GM23338 (cell line): ENCODE results near the gene CNKSR1. TPM values are rescaled to one million over a fixed set of nuclear protein-coding genes. Genes with fewer than 3 reads are reported as not detected.

Source experiments
- ATAC-seq: fragments of 200-7000 bp; cut with Tn5 transposase; 3 replicates; pipeline ENCODE4 v1.9.1; 2020
- DNase-seq: peaks from one replicate; pipeline ENCODE4 v3.0.0-alpha.2; 2015; ENCODE audit warnings: low spot score
- H2AFZ ChIP-seq: fragments of 200-600 bp; sonication (generic); 2 replicates; pipeline ENCODE4 v1.8.0; 2016; ENCODE audit warnings: antibody characterized with exemption, mild to moderate bottlenecking, moderate library complexity
- H3F3A ChIP-seq: fragments of 200-600 bp; sonication (generic); replicated peaks from 2 replicates; pipeline ENCODE4 v1.8.0; 2017; ENCODE audit warnings: antibody characterized with exemption, mixed run types, low read depth
- H3K27ac ChIP-seq: fragments of 200-600 bp; sonication (generic); 2 replicates; pipeline ENCODE4 v1.6.1; 2016; ENCODE audit warnings: low read depth
- H3K27me3 ChIP-seq: fragments of 200-600 bp; sonication (generic); 2 replicates; pipeline ENCODE4 v1.8.0; 2016; ENCODE audit warnings: mild to moderate bottlenecking, mixed run types, moderate library complexity; ENCODE audit not compliant: insufficient read depth
- H3K36me3 ChIP-seq: fragments of 200-600 bp; sonication (generic); 2 replicates; pipeline ENCODE4 v1.8.0; 2016; ENCODE audit warnings: mild to moderate bottlenecking; ENCODE audit not compliant: insufficient read depth
- H3K4me1 ChIP-seq: fragments of 200-600 bp; sonication (generic); 2 replicates; pipeline ENCODE4 v1.8.0; 2016; ENCODE audit warnings: mild to moderate bottlenecking, moderate library complexity; ENCODE audit not compliant: insufficient read depth
- H3K4me2 ChIP-seq: fragments of 200-600 bp; sonication (generic); 2 replicates; pipeline ENCODE4 v1.7.1; 2017; ENCODE audit warnings: mixed run types
- H3K4me3 ChIP-seq: fragments of 200-600 bp; sonication (generic); 2 replicates; pipeline ENCODE4 v1.6.1; 2016; ENCODE audit warnings: mixed run types
- H3K79me2 ChIP-seq: fragments of 200-600 bp; sonication (generic); replicated peaks from 2 replicates; pipeline ENCODE4 v1.8.0; 2017; ENCODE audit warnings: mild to moderate bottlenecking; ENCODE audit not compliant: insufficient read depth
- H3K9me2 ChIP-seq: fragments of 200-600 bp; sonication (generic); 2 replicates; pipeline ENCODE4 v1.8.0; 2017; ENCODE audit not compliant: insufficient read depth
- H4K20me1 ChIP-seq: fragments of 200-600 bp; sonication (generic); replicated peaks from 2 replicates; pipeline ENCODE4 v1.8.0; 2017; ENCODE audit warnings: mild to moderate bottlenecking; ENCODE audit not compliant: insufficient read depth
- H3K27ac Mint-ChIP-seq: 2 replicates; pipeline ENCODE4 v1.8.0; 2020; ENCODE audit warnings: inconsistent platforms, mild to moderate bottlenecking, moderate library complexity, mixed read lengths
- H3K27me3 Mint-ChIP-seq: 3 replicates; pipeline ENCODE4 v1.8.0; 2022; ENCODE audit warnings: low read depth, mild to moderate bottlenecking, moderate library complexity, mixed read lengths, inconsistent platforms; ENCODE audit not compliant: insufficient read depth, poor library complexity
- H3K36me3 Mint-ChIP-seq: 3 replicates; pipeline ENCODE4 v1.8.0; 2021; ENCODE audit warnings: low read depth, mild to moderate bottlenecking, inconsistent platforms, moderate library complexity, mixed read lengths
- H3K4me1 Mint-ChIP-seq: 3 replicates; pipeline ENCODE4 v1.8.0; 2020; ENCODE audit warnings: mild to moderate bottlenecking, inconsistent platforms, mixed read lengths
- H3K4me3 Mint-ChIP-seq: 3 replicates; pipeline ENCODE4 v1.8.0; 2021; ENCODE audit warnings: moderate library complexity, mild to moderate bottlenecking, inconsistent platforms, mixed read lengths
- H3K9me3 Mint-ChIP-seq: 3 replicates; pipeline ENCODE4 v1.8.0; 2020; ENCODE audit warnings: moderate library complexity, mild to moderate bottlenecking, inconsistent platforms, mixed read lengths
- EZH2 ChIP-seq: fragments of 200-600 bp; sonication (generic); IDR thresholded peaks from one replicate; pipeline ENCODE4 v1.8.0; 2017; ENCODE audit warnings: antibody characterized with exemption, mild to moderate bottlenecking, low read depth; ENCODE audit not compliant: unreplicated experiment
- EZH2phosphoT487 ChIP-seq: fragments of 200-600 bp; sonication (generic); IDR thresholded peaks from one replicate; pipeline ENCODE4 v1.8.1; 2018; ENCODE audit warnings: antibody characterized with exemption; ENCODE audit not compliant: unreplicated experiment
- JUNB ChIP-seq: IDR thresholded peaks from one replicate; pipeline ENCODE4 v1.6.1; 2016; ENCODE audit warnings: antibody characterized with exemption; ENCODE audit not compliant: unreplicated experiment
- NANOG ChIP-seq: IDR thresholded peaks from 2 replicates; pipeline ENCODE4 v1.6.1; 2016; ENCODE audit warnings: antibody characterized with exemption, borderline replicate concordance
- POLR2AphosphoS5 ChIP-seq: IDR thresholded peaks from 2 replicates; pipeline ENCODE4 v1.6.1; 2016; ENCODE audit warnings: antibody characterized with exemption, low read depth
- STAT1 ChIP-seq: IDR thresholded peaks from one replicate; pipeline ENCODE4 v1.6.1; 2016; ENCODE audit warnings: antibody characterized with exemption; ENCODE audit not compliant: unreplicated experiment
- polyA plus RNA-seq: library from polyadenylated mRNA; unstranded; fragments of >200 nt; fragmentation: Nextera tagmentation; extraction: Ambion mirVana; gene quantifications from 2 replicates; pipeline ENCODE4 v1.2.1, GENCODE V29; 2016
- total RNA-seq: library from RNA; depleted of rRNA; stranded (reverse); fragments of >200 nt; shearing (Covaris generic); gene quantifications from 2 replicates; pipeline ENCODE4 v1.2.3, GENCODE V29; 2014
- TF ChIP-seq, protein P1 (sequence below): fragments of 250-450 bp; sonication (Bioruptor Pico); IDR thresholded peaks from 2 replicates; pipeline ENCODE4 v1.5.0; 2020; ENCODE audit warnings: mild to moderate bottlenecking, moderate library complexity

Gene CNKSR1
- total and polyA plus RNA-seq, 2 experiments from 2014 or later: 9.7 to 12.5 TPM

DNA sequence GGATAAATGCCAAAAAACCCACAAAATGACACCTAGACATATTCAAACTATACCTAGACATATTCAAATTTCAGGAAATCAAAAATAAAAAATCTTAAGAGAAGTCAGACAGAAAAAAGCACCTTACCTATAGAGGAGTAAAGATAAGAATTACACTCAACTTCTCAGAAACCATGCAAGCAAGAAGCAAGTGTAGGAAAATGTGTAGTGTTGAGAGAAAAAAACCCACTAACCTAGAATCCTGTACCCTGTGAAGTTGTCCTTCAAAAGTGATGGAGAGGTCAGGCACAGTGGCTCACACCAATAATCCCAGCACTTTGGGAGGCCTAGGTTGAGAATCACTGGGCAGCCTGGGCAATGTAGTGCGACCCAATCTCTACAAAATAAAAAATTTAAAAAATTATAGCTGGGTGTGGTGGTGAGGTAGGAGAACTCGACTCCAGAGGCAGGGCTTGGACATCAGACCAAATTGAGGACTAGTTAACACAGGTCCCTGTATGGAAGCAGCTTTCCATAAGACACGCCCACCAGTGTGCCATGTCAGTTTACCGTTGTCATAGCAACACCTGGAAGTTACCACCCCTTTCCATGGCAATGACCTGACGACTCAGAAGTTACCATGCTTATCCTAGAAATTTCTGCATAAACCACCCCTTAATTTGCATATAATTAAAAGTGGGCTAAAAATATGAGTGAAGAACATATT lies 45.0 kb upstream of the CNKSR1 start (continued):
- TF ChIP-seq, protein P1, sequence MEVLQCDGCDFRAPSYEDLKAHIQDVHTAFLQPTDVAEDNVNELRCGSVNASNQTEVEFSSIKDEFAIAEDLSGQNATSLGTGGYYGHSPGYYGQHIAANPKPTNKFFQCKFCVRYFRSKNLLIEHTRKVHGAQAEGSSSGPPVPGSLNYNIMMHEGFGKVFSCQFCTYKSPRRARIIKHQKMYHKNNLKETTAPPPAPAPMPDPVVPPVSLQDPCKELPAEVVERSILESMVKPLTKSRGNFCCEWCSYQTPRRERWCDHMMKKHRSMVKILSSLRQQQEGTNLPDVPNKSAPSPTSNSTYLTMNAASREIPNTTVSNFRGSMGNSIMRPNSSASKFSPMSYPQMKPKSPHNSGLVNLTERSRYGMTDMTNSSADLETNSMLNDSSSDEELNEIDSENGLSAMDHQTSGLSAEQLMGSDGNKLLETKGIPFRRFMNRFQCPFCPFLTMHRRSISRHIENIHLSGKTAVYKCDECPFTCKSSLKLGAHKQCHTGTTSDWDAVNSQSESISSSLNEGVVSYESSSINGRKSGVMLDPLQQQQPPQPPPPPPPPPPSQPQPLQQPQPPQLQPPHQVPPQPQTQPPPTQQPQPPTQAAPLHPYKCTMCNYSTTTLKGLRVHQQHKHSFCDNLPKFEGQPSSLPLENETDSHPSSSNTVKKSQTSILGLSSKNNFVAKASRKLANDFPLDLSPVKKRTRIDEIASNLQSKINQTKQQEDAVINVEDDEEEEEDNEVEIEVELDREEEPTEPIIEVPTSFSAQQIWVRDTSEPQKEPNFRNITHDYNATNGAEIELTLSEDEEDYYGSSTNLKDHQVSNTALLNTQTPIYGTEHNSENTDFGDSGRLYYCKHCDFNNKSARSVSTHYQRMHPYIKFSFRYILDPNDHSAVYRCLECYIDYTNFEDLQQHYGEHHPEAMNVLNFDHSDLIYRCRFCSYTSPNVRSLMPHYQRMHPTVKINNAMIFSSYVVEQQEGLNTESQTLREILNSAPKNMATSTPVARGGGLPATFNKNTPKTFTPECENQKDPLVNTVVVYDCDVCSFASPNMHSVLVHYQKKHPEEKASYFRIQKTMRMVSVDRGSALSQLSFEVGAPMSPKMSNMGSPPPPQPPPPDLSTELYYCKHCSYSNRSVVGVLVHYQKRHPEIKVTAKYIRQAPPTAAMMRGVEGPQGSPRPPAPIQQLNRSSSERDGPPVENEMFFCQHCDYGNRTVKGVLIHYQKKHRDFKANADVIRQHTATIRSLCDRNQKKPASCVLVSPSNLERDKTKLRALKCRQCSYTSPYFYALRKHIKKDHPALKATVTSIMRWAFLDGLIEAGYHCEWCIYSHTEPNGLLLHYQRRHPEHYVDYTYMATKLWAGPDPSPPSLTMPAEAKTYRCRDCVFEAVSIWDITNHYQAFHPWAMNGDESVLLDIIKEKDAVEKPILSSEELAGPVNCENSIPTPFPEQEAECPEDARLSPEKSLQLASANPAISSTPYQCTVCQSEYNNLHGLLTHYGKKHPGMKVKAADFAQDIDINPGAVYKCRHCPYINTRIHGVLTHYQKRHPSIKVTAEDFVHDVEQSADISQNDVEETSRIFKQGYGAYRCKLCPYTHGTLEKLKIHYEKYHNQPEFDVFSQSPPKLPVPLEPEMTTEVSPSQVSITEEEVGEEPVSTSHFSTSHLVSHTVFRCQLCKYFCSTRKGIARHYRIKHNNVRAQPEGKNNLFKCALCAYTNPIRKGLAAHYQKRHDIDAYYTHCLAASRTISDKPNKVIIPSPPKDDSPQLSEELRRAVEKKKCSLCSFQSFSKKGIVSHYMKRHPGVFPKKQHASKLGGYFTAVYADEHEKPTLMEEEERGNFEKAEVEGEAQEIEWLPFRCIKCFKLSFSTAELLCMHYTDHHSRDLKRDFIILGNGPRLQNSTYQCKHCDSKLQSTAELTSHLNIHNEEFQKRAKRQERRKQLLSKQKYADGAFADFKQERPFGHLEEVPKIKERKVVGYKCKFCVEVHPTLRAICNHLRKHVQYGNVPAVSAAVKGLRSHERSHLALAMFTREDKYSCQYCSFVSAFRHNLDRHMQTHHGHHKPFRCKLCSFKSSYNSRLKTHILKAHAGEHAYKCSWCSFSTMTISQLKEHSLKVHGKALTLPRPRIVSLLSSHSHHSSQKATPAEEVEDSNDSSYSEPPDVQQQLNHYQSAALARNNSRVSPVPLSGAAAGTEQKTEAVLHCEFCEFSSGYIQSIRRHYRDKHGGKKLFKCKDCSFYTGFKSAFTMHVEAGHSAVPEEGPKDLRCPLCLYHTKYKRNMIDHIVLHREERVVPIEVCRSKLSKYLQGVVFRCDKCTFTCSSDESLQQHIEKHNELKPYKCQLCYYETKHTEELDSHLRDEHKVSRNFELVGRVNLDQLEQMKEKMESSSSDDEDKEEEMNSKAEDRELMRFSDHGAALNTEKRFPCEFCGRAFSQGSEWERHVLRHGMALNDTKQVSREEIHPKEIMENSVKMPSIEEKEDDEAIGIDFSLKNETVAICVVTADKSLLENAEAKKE (CRISPR knock-in tag): no peak
- TF ChIP-seq EZH2phosphoT487 (no peak), NANOG (no peak), POLR2AphosphoS5 (no peak), JUNB (no peak)

DNA sequence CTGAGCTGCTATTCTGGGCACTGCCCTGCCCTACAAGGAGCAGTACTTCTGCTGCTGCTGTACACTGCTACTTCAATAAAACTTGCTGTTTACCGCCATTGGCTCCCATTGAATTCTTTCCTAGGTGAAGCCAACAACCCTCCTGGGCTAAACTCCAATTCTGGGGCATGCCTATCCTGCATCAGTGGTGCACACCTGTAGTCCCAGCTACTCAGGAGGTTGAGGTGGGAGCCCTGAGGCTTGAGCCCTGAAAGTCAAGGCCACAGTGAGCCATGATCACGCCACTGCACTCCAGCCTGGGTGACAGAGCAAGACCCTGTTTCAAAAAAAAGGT lies 44.5 kb upstream of the CNKSR1 start:
- no peak overlapping the region for H2AFZ ChIP-seq
- no peak overlapping the region for H3K27ac ChIP-seq
- Mint-ChIP-seq H3K27ac (no peak overlapping the region), H3K27me3 (no peaks in the 10 kb centered on the region), H3K4me3 (no peak overlapping the region), H3K9me3 (no peaks in the 10 kb centered on the region; the same call in 2 of the 3 replicates), H3K36me3 (no peaks in the 10 kb centered on the region), H3K4me1 (no peaks in the 10 kb centered on the region; the same call in 2 of the 3 replicates)
- no peaks in the 10 kb centered on the region for H3F3A ChIP-seq
- DNase-seq: no peak
- no peaks in the 10 kb centered on the region for H3K4me1 ChIP-seq
- H3K4me2 ChIP-seq: no peak overlapping the region
- no peaks in the 10 kb centered on the region for H3K27me3 ChIP-seq
- ATAC-seq: no peak
- no peak overlapping the region for H3K4me3 ChIP-seq
- no peaks in the 10 kb centered on the region for H4K20me1 ChIP-seq
- no peaks in the 10 kb centered on the region for H3K9me2 ChIP-seq
- H3K36me3 ChIP-seq: no peaks in the 10 kb centered on the region
- no peaks in the 10 kb centered on the region for H3K79me2 ChIP-seq
- TF ChIP-seq STAT1: no peak
- TF ChIP-seq NANOG: no peak
- TF ChIP-seq EZH2: no peak
